Astrocyte of the spinal cord (primary cell): Measurements from ENCODE around the gene SHISA7.
A peak's percentile ranks its signal among the peaks of the same experiment; 100 is the strongest.
"Not testable (repeated sequence)": the region's sequence is repeated elsewhere in the genome, so short reads cannot be mapped to it uniquely, and the experiment has no call there.

Experiments
- DNase-seq: peaks from one replicate; pipeline ENCODE4 v3.0.0; 2011; ENCODE audit warnings: low read depth, low spot score
- H3K4me3 ChIP-seq: 2 replicates; pipeline ENCODE4 v1.5.1; 2011; ENCODE audit warnings: low read depth, mild to moderate bottlenecking, low read length, moderate library complexity
- in situ Hi-C: cut with HindIII; loops from 2 replicates; pipeline ENCODE4 v1.10.0; 2017; ENCODE audit warnings: low sequenced_read_pairs
- TF ChIP-seq, protein P1 (sequence below): IDR thresholded peaks from 2 replicates; pipeline ENCODE4 v1.5.1; 2012; ENCODE audit warnings: low read depth, mild to moderate bottlenecking, low read length, inconsistent platforms

SHISA7 gene

DNA sequence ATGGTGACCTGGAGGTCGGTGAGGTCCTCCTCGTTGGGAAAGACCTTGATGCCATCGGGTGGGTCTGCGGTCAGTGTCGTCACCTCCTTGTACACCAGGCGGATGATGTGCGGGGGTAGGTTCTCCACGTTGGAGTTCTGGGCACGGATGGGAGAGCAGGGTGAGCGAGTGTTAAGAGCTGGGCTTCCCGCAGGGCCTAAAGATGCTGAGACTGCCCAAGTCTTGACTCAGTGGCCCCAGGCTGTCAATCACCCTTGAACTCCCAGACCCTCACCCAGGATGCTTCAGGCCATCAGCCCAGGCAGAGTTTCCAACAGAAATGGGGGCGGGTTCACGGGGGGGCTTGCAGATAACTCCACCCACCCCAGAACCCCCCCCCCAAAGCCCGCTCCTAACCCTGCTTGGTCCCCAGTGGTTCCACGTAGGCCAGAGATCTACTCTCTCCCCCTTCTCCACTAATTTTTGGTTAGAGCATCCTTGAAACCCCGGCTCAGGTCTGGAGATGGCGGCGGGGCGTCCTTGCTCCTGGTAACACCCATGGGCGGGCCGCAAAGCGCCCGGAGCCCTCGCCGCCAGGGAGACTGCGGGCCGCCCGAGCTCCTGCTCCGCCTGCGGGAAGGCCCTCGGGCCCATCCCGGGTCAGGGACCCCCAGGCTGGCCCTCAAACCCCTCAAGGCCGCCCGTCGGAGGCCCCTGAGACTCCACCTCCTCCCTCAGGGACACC, 36.1 kb downstream of the SHISA7 start:
- TF ChIP-seq, protein P1, sequence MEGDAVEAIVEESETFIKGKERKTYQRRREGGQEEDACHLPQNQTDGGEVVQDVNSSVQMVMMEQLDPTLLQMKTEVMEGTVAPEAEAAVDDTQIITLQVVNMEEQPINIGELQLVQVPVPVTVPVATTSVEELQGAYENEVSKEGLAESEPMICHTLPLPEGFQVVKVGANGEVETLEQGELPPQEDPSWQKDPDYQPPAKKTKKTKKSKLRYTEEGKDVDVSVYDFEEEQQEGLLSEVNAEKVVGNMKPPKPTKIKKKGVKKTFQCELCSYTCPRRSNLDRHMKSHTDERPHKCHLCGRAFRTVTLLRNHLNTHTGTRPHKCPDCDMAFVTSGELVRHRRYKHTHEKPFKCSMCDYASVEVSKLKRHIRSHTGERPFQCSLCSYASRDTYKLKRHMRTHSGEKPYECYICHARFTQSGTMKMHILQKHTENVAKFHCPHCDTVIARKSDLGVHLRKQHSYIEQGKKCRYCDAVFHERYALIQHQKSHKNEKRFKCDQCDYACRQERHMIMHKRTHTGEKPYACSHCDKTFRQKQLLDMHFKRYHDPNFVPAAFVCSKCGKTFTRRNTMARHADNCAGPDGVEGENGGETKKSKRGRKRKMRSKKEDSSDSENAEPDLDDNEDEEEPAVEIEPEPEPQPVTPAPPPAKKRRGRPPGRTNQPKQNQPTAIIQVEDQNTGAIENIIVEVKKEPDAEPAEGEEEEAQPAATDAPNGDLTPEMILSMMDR, result no peak
- DNase-seq, result peak; percentile 25
- H3K4me3 ChIP-seq, result peak overlapping the region; percentile 80
- in situ Hi-C loops, result no loop called here

GRCh38 chr19:55406091-55406825, 36.8 kb downstream of the SHISA7 start:
- TF ChIP-seq, protein P1, result no peak
- H3K4me3 ChIP-seq, result peak overlapping the region; percentile 80
- no peak for DNase-seq
- in situ Hi-C loops, result no loop called here

GRCh38 chr19:55405638-55406037, 37.5 kb downstream of the SHISA7 start:
- in situ Hi-C loops, result no loop called here
- DNase-seq, result no peak
- TF ChIP-seq, protein P1, result no peak
- H3K4me3 ChIP-seq, result peak overlapping the region; percentile 80

DNA sequence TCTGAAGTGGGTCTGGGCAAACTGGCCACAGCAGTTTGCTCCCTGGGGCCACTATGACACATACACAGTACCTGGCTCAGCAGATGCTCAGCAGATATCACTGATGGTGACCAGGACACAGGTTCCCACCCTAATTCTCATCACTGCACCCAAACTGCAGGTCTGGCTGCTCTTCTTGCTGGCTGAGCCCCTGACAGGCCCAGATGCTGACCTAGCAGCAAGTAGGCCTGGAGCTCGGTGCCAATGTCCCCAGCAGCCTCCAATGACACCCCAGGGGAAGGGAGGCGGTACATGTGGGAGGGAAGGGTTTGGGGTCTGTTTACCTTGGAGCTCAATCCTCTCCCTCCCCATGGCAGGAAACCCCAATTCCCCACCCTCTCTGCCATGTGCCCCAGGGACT, 40.6 kb downstream of the SHISA7 start:
- in situ Hi-C loops, result no loop called here
- TF ChIP-seq, protein P1, result no peak
- no peak for DNase-seq
- no peak overlapping the region for H3K4me3 ChIP-seq

DNA sequence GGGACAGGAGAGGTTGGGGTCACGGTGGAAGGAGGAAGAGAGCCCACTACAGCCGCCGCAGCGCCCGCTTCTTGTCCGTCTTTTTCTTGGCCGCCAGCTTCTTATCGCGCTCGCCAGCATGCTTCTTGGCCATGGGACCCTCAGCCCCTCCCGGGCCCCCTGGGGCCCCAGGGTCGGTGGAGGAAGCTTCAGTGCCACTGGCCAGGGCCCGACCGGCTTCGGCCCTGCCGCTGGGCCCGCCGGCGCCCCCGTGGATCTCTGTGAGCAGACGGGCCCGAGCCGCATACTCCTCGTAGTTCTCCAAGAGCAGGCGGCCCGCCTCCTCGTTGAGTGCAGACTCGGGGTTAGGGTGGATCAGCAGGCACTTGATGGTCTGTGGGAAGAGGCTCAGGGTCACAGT, 41.7 kb downstream of the SHISA7 start:
- in situ Hi-C loops, DNase-seq, H3K4me3 ChIP-seq: not testable (repeated sequence)

- no peak overlapping the region for H3K4me3 ChIP-seq
- TF ChIP-seq, protein P1, result no peak
- in situ Hi-C loops, result no loop called here
- DNase-seq, result no peak
Observed at GRCh38 chr19:55400281-55401087, 42.6 kb downstream of the SHISA7 start.
